Stimulated activated CD4-positive, alpha-beta T cell treated with anti-CD3 and anti-CD28 coated beads, Interleukin-12 subunit alpha, Interleukin-12 subunit beta, amount 100 ng/mL, for 4 hours (primary cell): ENCODE results near the gene TGFBR3L.

Experiments
- DNase-seq: peaks from one replicate; pipeline ENCODE4 v3.0.0-alpha.2; 2020

TGFBR3L gene

DNA sequence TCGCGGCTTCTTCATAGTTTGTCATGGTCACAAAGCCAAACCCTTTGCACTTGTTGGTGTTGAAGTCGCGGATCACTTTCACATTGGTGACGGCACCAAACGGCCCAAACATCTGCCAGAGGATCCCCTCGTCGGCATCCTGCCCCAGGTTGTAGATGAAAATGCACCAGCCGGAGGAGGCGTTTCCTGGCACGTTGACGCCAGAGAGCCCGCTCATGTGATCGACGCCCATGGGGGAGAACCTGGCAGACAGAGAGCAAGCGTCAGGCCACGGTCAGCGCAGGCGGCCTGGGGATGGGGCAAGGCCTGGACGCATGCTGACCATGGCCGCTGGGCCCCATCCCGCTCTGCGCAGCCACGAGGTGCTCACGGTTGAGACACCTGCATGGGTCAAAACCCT lies 48.9 kb downstream of the TGFBR3L start:
- no peak for DNase-seq

DNA sequence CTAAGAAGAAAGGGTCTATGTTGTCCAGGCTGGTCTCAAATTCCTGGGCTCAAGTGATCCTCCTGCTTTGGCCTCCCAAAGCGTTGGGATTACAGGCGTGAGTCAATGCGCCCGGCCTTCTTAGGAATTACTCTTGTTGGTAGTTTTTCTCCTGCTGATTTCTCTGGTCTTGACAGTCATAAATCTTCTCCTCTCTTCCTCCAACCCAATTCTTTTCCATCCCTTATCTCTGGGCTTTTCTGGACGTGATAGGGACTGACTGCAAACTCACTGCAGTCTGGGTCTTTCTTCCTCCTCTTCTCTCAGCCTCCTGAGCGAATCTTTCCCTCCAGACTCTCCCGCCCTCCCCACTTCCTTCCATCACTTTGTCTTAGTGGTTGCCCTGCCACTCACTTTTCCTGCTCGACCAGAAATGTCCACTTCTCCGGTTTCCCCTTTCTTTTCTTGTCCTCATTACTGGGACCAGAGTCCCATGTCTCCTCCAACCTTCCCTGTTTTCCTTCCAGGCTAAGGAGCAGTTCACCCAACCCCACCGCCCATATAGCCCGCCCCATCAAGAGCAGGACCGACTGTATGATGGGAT lies 50.7 kb downstream of the TGFBR3L start:
- no peak for DNase-seq

DNA sequence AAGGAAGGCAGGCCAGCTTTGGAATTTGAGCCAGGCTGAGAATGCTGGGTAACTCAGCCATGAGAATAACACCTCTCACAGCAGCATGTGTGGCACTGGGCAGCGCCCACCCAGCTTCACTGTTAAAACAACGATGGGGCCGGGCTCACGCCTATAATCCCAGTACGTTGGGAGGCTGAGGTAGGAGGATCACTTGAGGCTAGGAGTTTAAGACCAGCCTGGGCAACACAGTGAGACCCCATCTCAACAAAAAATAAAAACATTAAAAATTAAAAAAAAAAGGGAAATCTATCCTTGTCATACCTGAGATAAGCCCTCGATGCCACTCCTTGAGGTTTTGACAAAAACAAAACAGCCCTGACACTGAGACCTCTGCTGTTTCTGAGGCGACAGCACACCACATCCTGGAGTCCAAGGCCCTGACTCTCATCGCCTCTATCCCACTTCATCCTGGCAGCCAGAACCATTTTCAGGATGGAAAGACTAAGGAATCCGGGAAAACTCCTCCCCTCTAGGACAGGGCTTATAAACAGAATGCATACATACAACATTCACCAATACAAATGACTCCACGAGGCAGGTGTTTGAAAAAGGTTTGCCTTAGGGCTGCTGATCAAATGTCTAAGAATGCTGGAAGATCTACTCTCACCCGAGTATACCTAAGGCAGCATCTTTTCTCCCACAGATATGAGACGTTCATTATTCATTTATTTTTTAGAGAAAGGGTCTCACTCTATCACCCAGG lies 51.5 kb downstream of the TGFBR3L start:
- no peak for DNase-seq

DNA sequence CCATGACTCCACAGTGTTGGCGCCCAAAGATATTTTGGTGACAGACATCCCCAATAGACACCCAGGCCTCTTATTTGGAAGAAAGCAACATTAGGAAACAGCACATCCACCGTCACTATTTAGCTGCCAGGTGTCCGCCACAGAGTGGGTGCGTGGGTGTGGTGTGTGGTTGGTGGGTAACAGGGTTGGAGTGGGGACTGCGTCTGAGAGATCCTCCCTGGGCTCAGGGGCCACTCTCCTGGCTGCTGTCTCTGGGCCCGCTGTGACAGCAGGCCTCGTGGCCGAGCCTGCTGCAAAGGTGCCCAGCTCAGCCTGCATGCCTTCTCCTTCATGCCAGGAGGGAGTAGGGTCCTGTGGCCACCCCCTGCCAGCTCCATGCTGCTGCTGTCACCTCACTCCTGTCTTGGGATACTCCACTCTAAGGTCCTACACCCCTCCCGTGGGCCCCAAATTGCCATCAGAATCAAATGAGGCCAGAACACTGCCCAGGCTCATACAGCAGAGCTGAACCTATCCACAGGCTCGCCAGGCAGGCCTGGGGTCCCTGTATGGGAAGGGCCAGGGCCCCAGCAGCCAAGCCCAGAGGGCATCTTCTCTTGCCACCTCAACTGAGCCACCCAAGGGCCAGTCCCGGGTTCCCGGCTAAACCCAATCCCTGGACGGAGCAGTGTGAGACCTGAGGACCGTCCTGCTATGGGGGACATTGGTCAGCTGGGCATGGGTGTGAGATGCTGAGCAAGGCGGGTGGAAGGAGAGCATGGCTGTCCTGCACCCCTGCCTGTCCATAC lies 53.6 kb downstream of the TGFBR3L start:
- DNase-seq: no peak
